ENCODE results near the gene MPPED1. TPM values are rescaled to one million over a fixed set of nuclear protein-coding genes. Genes with fewer than 3 reads are reported as not detected.

MPPED1 gene
- total and polyA plus RNA-seq, 2 donors (not counting 1 experiment from before 2014, with no cell fraction given), result not detected

DNA sequence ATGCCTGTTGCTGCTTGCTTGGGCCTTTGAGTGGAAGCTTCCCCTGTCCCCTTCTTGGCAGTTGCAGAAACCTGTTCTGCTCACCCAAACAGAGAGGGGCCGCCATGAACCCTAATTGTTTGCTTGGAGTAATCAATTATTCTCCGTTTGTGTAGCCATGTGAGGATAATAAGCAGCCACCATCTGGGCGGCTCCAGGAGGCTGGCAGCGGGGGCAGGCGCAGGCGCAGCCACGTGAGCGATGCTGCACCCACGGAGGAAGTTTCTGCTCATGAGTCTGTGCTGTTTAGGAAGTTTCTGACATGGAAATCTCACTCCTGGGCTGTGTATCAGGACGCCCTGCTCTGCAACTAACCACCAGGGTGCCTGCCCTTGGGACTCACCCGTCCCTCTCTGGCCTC is 90.1 kb downstream of the MPPED1 start:
- Histone ChIP-seq H3K27ac (ENCODE audit: insufficient read depth, low read length) (no peak overlapping the region), H4K20me1 (ENCODE audit: control insufficient read depth, extremely low read depth, insufficient read depth, low read length) (no peaks in the 10 kb centered on the region), H2AFZ (ENCODE audit: low read length) (no peak overlapping the region), H3K4me3 (replicated peaks in 1 of 4; ENCODE audit: control extremely low read depth in 1 of 4, insufficient read depth in 1 of 4, low read depth in 3 of 4, low read length in 4 of 4) (no peak overlapping the region), H3K9ac (ENCODE audit: insufficient read depth, low read length) (no peak overlapping the region), H3K27me3 (ENCODE audit: control insufficient read depth, insufficient read depth, low read length) (no peaks in the 10 kb centered on the region), H3K4me2 (ENCODE audit: extremely low read depth, insufficient read depth, low read length) (no peak overlapping the region), H3K9me3 (ENCODE audit: control insufficient read depth, insufficient read depth, low read depth, low read length) (peaks cover 2% of the 10 kb centered on the region), H3K4me1 (ENCODE audit: control insufficient read depth, extremely low read depth, insufficient read depth, low read length) (no peaks in the 10 kb centered on the region), H3K36me3 (ENCODE audit: control insufficient read depth, insufficient read depth, low read length) (no peaks in the 10 kb centered on the region), H3K79me2 (ENCODE audit: control insufficient read depth, insufficient read depth, low read length) (no peaks in the 10 kb centered on the region)
- TF ChIP-seq EZH2 (IDR thresholded peaks at IDR 0.05; ENCODE audit: low read length, missing control alignments), result no peak
- TF ChIP-seq, protein P1, sequence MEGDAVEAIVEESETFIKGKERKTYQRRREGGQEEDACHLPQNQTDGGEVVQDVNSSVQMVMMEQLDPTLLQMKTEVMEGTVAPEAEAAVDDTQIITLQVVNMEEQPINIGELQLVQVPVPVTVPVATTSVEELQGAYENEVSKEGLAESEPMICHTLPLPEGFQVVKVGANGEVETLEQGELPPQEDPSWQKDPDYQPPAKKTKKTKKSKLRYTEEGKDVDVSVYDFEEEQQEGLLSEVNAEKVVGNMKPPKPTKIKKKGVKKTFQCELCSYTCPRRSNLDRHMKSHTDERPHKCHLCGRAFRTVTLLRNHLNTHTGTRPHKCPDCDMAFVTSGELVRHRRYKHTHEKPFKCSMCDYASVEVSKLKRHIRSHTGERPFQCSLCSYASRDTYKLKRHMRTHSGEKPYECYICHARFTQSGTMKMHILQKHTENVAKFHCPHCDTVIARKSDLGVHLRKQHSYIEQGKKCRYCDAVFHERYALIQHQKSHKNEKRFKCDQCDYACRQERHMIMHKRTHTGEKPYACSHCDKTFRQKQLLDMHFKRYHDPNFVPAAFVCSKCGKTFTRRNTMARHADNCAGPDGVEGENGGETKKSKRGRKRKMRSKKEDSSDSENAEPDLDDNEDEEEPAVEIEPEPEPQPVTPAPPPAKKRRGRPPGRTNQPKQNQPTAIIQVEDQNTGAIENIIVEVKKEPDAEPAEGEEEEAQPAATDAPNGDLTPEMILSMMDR (conservative IDR thresholded peaks at IDR 0.05 in 1 of 2, IDR thresholded peaks at IDR 0.05 in 1 of 2; ENCODE audit: low read depth in 1 of 2, low read length in 2 of 2), result no peak
- DNase-seq (ENCODE audit: low read depth in 2 of 2), result no peak

DNA sequence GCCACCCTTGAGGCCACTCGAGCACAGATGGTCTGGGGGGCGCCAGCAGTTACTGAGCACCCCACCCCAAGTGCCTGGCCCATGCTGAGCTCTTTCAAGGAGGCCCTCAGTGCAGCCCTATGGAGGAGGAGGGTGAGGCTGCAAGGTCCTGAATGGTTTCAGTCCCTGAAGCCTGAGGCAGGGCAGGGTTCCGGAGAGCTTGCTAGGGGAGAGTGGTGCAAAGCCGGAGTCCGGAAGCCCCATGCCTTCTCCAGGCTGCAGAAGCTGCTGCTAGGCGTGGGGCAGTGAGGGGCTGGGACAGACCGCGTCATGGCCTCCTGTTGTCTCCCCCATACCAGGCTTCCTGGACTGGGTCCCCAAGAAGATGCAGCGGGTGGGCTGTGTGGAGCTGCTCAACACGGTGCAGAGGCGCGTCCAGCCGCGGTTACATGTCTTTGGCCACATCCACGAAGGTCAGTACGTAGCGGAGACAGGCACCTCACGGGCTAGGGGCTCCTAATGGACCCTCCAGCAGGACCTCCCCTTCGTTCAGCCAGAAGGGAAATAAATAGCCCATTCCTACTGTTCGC is 90.6 kb downstream of the MPPED1 start:
- Histone ChIP-seq H2AFZ (ENCODE audit: low read length) (no peak overlapping the region), H3K9ac (ENCODE audit: insufficient read depth, low read length) (no peak overlapping the region), H3K27me3 (ENCODE audit: control insufficient read depth, insufficient read depth, low read length) (no peaks in the 10 kb centered on the region), H3K27ac (ENCODE audit: insufficient read depth, low read length) (no peak overlapping the region), H3K4me3 (replicated peaks in 1 of 4; ENCODE audit: control extremely low read depth in 1 of 4, insufficient read depth in 1 of 4, low read depth in 3 of 4, low read length in 4 of 4) (no peak overlapping the region), H4K20me1 (ENCODE audit: control insufficient read depth, extremely low read depth, insufficient read depth, low read length) (no peaks in the 10 kb centered on the region), H3K9me3 (ENCODE audit: control insufficient read depth, insufficient read depth, low read depth, low read length) (peaks cover 2% of the 10 kb centered on the region), H3K79me2 (ENCODE audit: control insufficient read depth, insufficient read depth, low read length) (no peaks in the 10 kb centered on the region), H3K4me1 (ENCODE audit: control insufficient read depth, extremely low read depth, insufficient read depth, low read length) (no peaks in the 10 kb centered on the region), H3K36me3 (ENCODE audit: control insufficient read depth, insufficient read depth, low read length) (no peaks in the 10 kb centered on the region), H3K4me2 (ENCODE audit: extremely low read depth, insufficient read depth, low read length) (no peak overlapping the region)
- TF ChIP-seq, protein P1 (conservative IDR thresholded peaks at IDR 0.05 in 1 of 2, IDR thresholded peaks at IDR 0.05 in 1 of 2; ENCODE audit: low read depth in 1 of 2, low read length in 2 of 2), result no peak
- no peak for TF ChIP-seq EZH2 (IDR thresholded peaks at IDR 0.05; ENCODE audit: low read length, missing control alignments)
- DNase-seq (ENCODE audit: low read depth in 2 of 2), result no peak

DNA sequence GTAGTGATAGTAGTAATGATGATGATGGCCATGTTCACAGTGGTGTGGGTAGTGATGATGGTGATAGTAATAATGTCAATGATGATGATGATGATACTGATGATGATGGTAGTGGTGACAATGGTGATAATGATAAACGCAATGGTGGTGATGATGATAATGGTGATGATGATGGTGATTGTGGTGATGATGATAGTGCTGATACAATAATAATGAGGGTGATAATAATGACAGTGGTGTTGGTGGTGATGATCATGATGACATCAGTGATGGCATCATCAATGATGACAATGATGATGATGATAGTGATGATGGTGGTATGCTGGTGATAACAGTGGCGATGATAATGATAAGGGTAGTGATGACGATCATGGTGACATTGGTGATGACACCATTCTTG is 92.3 kb downstream of the MPPED1 start:
- no peak overlapping the region for H2AFZ ChIP-seq (ENCODE audit: low read length)
- TF ChIP-seq, protein P1 (conservative IDR thresholded peaks at IDR 0.05 in 1 of 2, IDR thresholded peaks at IDR 0.05 in 1 of 2; ENCODE audit: low read depth in 1 of 2, low read length in 2 of 2), result no peak
- TF ChIP-seq EZH2 (IDR thresholded peaks at IDR 0.05; ENCODE audit: low read length, missing control alignments), result no peak
- H3K36me3 ChIP-seq (ENCODE audit: control insufficient read depth, insufficient read depth, low read length), result no peaks in the 10 kb centered on the region
- H3K27ac ChIP-seq (ENCODE audit: insufficient read depth, low read length), result no peak overlapping the region
- no peak overlapping the region for H3K9ac ChIP-seq (ENCODE audit: insufficient read depth, low read length)
- no peak for DNase-seq (ENCODE audit: low read depth in 2 of 2)
- no peaks in the 10 kb centered on the region for H3K79me2 ChIP-seq (ENCODE audit: control insufficient read depth, insufficient read depth, low read length)
- H3K4me3 ChIP-seq (replicated peaks in 1 of 4; ENCODE audit: control extremely low read depth in 1 of 4, insufficient read depth in 1 of 4, low read depth in 3 of 4, low read length in 4 of 4), result no peak overlapping the region
- H3K4me2 ChIP-seq (ENCODE audit: extremely low read depth, insufficient read depth, low read length), result no peak overlapping the region
- H3K9me3 ChIP-seq (ENCODE audit: control insufficient read depth, insufficient read depth, low read depth, low read length), result peaks cover 2% of the 10 kb centered on the region
- H4K20me1 ChIP-seq (ENCODE audit: control insufficient read depth, extremely low read depth, insufficient read depth, low read length), result no peaks in the 10 kb centered on the region
- H3K27me3 ChIP-seq (ENCODE audit: control insufficient read depth, insufficient read depth, low read length), result no peaks in the 10 kb centered on the region
- no peaks in the 10 kb centered on the region for H3K4me1 ChIP-seq (ENCODE audit: control insufficient read depth, extremely low read depth, insufficient read depth, low read length)
